Upper lobe of left lung (tissue), 6 donors: ENCODE results near the gene AAR2. TPM values are rescaled to one million over a fixed set of nuclear protein-coding genes. Genes with fewer than 3 reads are reported as not detected.

Source experiments
- ATAC-seq, 2 donors: fragments of 200-7000 bp; cut with Tn5 transposase; one replicate each; pipeline ENCODE4 v1.9.1; 2022; ENCODE audit warnings: mild to moderate bottlenecking in 2 of 2, moderate library complexity in 2 of 2; ENCODE audit not compliant: low FRiP score in 2 of 2
- DNase-seq, 2 donors: peaks; one replicate each; pipeline ENCODE4 v3.0.0-alpha.2; 2019 to 2020
- H3K27ac ChIP-seq, 4 donors: fragments of 200-600 bp; sonication (generic); one replicate each; pipeline ENCODE4 v1.5.1; 2016 to 2019
- H3K27me3 ChIP-seq, 4 donors: fragments of 200-600 bp; sonication (generic); one replicate each; pipeline ENCODE4 v1.5.1; 2017 to 2019
- H3K36me3 ChIP-seq, 4 donors: fragments of 200-600 bp; sonication (generic); one replicate each; pipeline ENCODE4 v1.5.1; 2016 to 2019
- H3K4me1 ChIP-seq, 4 donors: fragments of 200-600 bp; sonication (generic); one replicate each; pipeline ENCODE4 v1.5.1; 2018 to 2019
- H3K4me3 ChIP-seq, 4 donors: fragments of 200-600 bp; sonication (generic); one replicate each; pipeline ENCODE4 v1.5.1; 2017 to 2019; ENCODE audit warnings: mild to moderate bottlenecking in 2 of 4, moderate library complexity in 1 of 4
- H3K9me3 ChIP-seq, 4 donors: fragments of 200-600 bp; sonication (generic); one replicate each; pipeline ENCODE4 v1.5.1; 2018 to 2019
- CTCF ChIP-seq, 6 experiments: fragments of 450-650 bp in 4 of 6; fragments of 200-600 bp in 2 of 6; sonication (generic) in 2 of 6; IDR thresholded peaks; one replicate each; pipeline ENCODE4 v1.5.1; 2016 to 2019; ENCODE audit warnings: antibody characterized with exemption in 6 of 6
- EP300 ChIP-seq, 4 donors: sonication (generic); formaldehyde crosslinking; IDR thresholded peaks; one replicate each; pipeline ENCODE4 v1.5.1; 2017; ENCODE audit warnings: antibody characterized with exemption in 4 of 4, control low read depth in 2 of 4
- POLR2A ChIP-seq, 4 donors: fragments of 450-650 bp; IDR thresholded peaks; one replicate each; pipeline ENCODE4 v1.5.1; 2016 to 2017; ENCODE audit warnings: antibody characterized with exemption in 4 of 4, mild to moderate bottlenecking in 2 of 4
- POLR2AphosphoS5 ChIP-seq, 2 donors: sonication (generic); formaldehyde crosslinking; IDR thresholded peaks; one replicate each; pipeline ENCODE4 v1.5.1; 2017; ENCODE audit warnings: antibody characterized with exemption in 2 of 2
- WGBS, 2 donors: methylation state at CpG; one replicate each; pipeline ENCODE4 v1.1.5; 2017 to 2018; 5-methylcytosine and 5-hydroxymethylcytosine counted together
- total RNA-seq, 6 donors: library from RNA; depleted of rRNA in 4 of 6; stranded (reverse); fragments of >200 nt in 4 of 6; gene quantifications; one replicate each; pipeline versions ENCODE4 v1.1.0 to v1.2.1, GENCODE V29; 2016 to 2021
- donor health status: DM: no; HTN: no; CAD: no; lungs with moderate emphysema.
- donor health status: DM: no; HTN: yes; CAD: no; lungs with severe emphysema.

AAR2 gene
- total RNA-seq, 6 donors from 2014 or later, result 19.9 to 42.0 (median 25.3) TPM

- H3K27ac ChIP-seq, result no peak overlapping the region
- ATAC-seq, result no peak
- H3K36me3 ChIP-seq, result no peaks in the 10 kb centered on the region
- H3K27me3 ChIP-seq, result no peaks in the 10 kb centered on the region
- no peaks in the 10 kb centered on the region for H3K9me3 ChIP-seq
- WGBS, 2 donors, result 88 to 93% methylated on average over 20 of the region's 20 CpGs
- H3K4me3 ChIP-seq, result no peak overlapping the region
- no peaks in the 10 kb centered on the region for H3K4me1 ChIP-seq
- TF ChIP-seq POLR2A (IDR thresholded peaks at IDR 0.05) (no peak), CTCF (IDR thresholded peaks at IDR 0.05) (no peak), POLR2AphosphoS5 (IDR thresholded peaks at IDR 0.05) (no peak), EP300 (IDR thresholded peaks at IDR 0.05) (no peak)
- DNase-seq, result no peak
These were observed 28.4 kb downstream of the AAR2 start for GRCh38 chr20:36264426-36265246.

- H3K36me3 ChIP-seq, result no peaks in the 10 kb centered on the region
- no peak overlapping the region for H3K27ac ChIP-seq
- TF ChIP-seq POLR2A (IDR thresholded peaks at IDR 0.05) (no peak), POLR2AphosphoS5 (IDR thresholded peaks at IDR 0.05) (no peak), EP300 (IDR thresholded peaks at IDR 0.05) (no peak), CTCF (IDR thresholded peaks at IDR 0.05) (no peak)
- H3K9me3 ChIP-seq, result no peaks in the 10 kb centered on the region
- 91 to 94% methylated on average over 4 to 5 of the region's 6 CpGs for WGBS, 2 donors
- no peak for DNase-seq
- no peaks in the 10 kb centered on the region for H3K27me3 ChIP-seq
- H3K4me1 ChIP-seq, result no peaks in the 10 kb centered on the region
- H3K4me3 ChIP-seq, result no peak overlapping the region
- no peak for ATAC-seq
These were observed 29.9 kb downstream of the AAR2 start for GRCh38 chr20:36266189-36266588.

- H3K4me3 ChIP-seq, result no peak overlapping the region
- TF ChIP-seq POLR2A (IDR thresholded peaks at IDR 0.05) (no peak), EP300 (IDR thresholded peaks at IDR 0.05) (no peak), POLR2AphosphoS5 (IDR thresholded peaks at IDR 0.05) (no peak), CTCF (IDR thresholded peaks at IDR 0.05) (no peak)
- ATAC-seq (no peak), DNase-seq (peak in 1 of 2 donors; percentile 68)
- H3K27ac ChIP-seq, result no peak overlapping the region
- no peaks in the 10 kb centered on the region for H3K36me3 ChIP-seq
- no peaks in the 10 kb centered on the region for H3K27me3 ChIP-seq
- H3K4me1 ChIP-seq, result no peaks in the 10 kb centered on the region
- no peaks in the 10 kb centered on the region for H3K9me3 ChIP-seq
- WGBS, 2 donors, result 74 to 89% methylated on average over 7 to 23 of the region's 24 CpGs
These were observed 31.5 kb downstream of the AAR2 start for GRCh38 chr20:36267605-36268381.

GRCh38 chr20:36268440-36269342, 32.4 kb downstream of the AAR2 start:
- ATAC-seq (no peak), DNase-seq (no peak)
- TF ChIP-seq EP300 (IDR thresholded peaks at IDR 0.05) (no peak), CTCF (IDR thresholded peaks at IDR 0.05) (no peak), POLR2AphosphoS5 (IDR thresholded peaks at IDR 0.05) (no peak), POLR2A (IDR thresholded peaks at IDR 0.05) (no peak)
- no peak overlapping the region for H3K4me3 ChIP-seq
- H3K9me3 ChIP-seq, result no peaks in the 10 kb centered on the region
- WGBS, 2 donors, result 74 to 78% methylated on average over 9 to 10 of the region's 10 CpGs
- no peak overlapping the region for H3K27ac ChIP-seq
- H3K27me3 ChIP-seq, result no peaks in the 10 kb centered on the region
- no peaks in the 10 kb centered on the region for H3K36me3 ChIP-seq
- H3K4me1 ChIP-seq, result no peaks in the 10 kb centered on the region
